Caco-2 (cell line): ENCODE results near the gene NUP62. TPM values are rescaled to one million over a fixed set of nuclear protein-coding genes. Genes with fewer than 3 reads are reported as not detected.

Experiments used
- BruUV-seq: library from RNA; stranded (reverse); fragments of 400-500 nt; replicated peaks from 2 replicates; lab custom pipeline; 2021; lab: Mats Ljungman, UMichigan
- CTCF ChIA-PET: fragments of 300-600 bp; sonication (Branson Sonifier 250); formaldehyde crosslinking; loops from one replicate; lab custom pipeline; 2022; ENCODE audit warnings: antibody characterized with exemption; lab: Charles Lee
- POLR2A ChIA-PET: fragments of 300-600 bp; sonication (Branson Sonifier 250); formaldehyde crosslinking; loops from one replicate; lab custom pipeline; 2022; ENCODE audit warnings: antibody characterized with exemption; lab: Charles Lee
- DNase-seq, 2 experiments: peaks; one replicate each; pipeline versions ENCODE4 v3.0.0 to v3.0.0-alpha.2; 2020 to 2022
- H3K27me3 ChIP-seq: replicated peaks from 2 replicates; pipeline ENCODE4 v1.6.0; 2011; ENCODE audit warnings: low read length; ENCODE audit not compliant: control insufficient read depth, insufficient read depth
- H3K36me3 ChIP-seq: 2 replicates; pipeline ENCODE4 v1.5.1; 2011; ENCODE audit warnings: low read length; ENCODE audit not compliant: control insufficient read depth, insufficient read depth
- H3K4me1 ChIP-seq: fragments of 250-450 bp; sonication (Bioruptor Pico); 2 replicates; pipeline ENCODE4 v1.5.1; 2020; ENCODE audit warnings: mild to moderate bottlenecking
- H3K4me3 ChIP-seq: 2 replicates; pipeline ENCODE4 v1.5.1; 2011; ENCODE audit warnings: low read depth, mild to moderate bottlenecking, control low read depth, low read length
- H3K9me3 ChIP-seq: fragments of 250-450 bp; sonication (Bioruptor Pico); 2 replicates; pipeline ENCODE4 v1.5.1; 2020; ENCODE audit warnings: mild to moderate bottlenecking, moderate library complexity
- H3K27ac Mint-ChIP-seq: one replicate; pipeline ENCODE4 v1.8.0; 2022; ENCODE audit warnings: mixed read lengths; ENCODE audit not compliant: unreplicated experiment
- H3K27me3 Mint-ChIP-seq: one replicate; pipeline ENCODE4 v1.8.0; 2022; ENCODE audit warnings: mixed read lengths; ENCODE audit not compliant: insufficient read depth, unreplicated experiment
- H3K36me3 Mint-ChIP-seq: one replicate; pipeline ENCODE4 v1.8.0; 2022; ENCODE audit warnings: mild to moderate bottlenecking, mixed read lengths; ENCODE audit not compliant: insufficient read depth, unreplicated experiment
- H3K4me1 Mint-ChIP-seq: one replicate; pipeline ENCODE4 v1.8.0; 2022; ENCODE audit warnings: low read depth, mixed read lengths; ENCODE audit not compliant: unreplicated experiment
- H3K4me3 Mint-ChIP-seq: one replicate; pipeline ENCODE4 v1.8.0; 2022; ENCODE audit warnings: mild to moderate bottlenecking, moderate library complexity, mixed read lengths; ENCODE audit not compliant: unreplicated experiment
- H3K9me3 Mint-ChIP-seq: one replicate; pipeline ENCODE4 v1.8.0; 2022; ENCODE audit warnings: mixed read lengths; ENCODE audit not compliant: unreplicated experiment
- intact Hi-C: fragments of 100-400 bp; cut with micrococcal nuclease; formaldehyde crosslinking; loops from one replicate; pipeline ENCODE4 v1.10.0; 2022; ENCODE audit not compliant: unreplicated experiment
- total RNA-seq: library from RNA; stranded (reverse); gene quantifications from 2 replicates; pipeline ENCODE4 v1.2.3, GENCODE V29; 2022
- TF ChIP-seq, protein P1 (sequence below), 2 experiments: fragments of 200-600 bp in 1 of 2; IDR thresholded peaks; 1 replicate in 1 of 2; 2 replicates in 1 of 2; pipeline versions ENCODE4 v1.5.1 to v1.8.0; 2011 to 2022; ENCODE audit warnings: antibody characterized with exemption in 1 of 2, control low read depth in 1 of 2, inconsistent platforms in 1 of 2, low read depth in 1 of 2, low read length in 1 of 2, mild to moderate bottlenecking in 1 of 2, moderate library complexity in 1 of 2; ENCODE audit not compliant: insufficient read depth in 1 of 2, severe bottlenecking in 1 of 2, unreplicated experiment in 1 of 2

NUP62 gene
- total RNA-seq, 1 experiment from 2014 or later: 116 TPM

- no peak overlapping the region for H3K4me3 ChIP-seq
- CTCF ChIA-PET: interaction anchor here (0.6 to 1.9 kb wide), 4 partner anchors 16 to 44 kb away, joined by 3 to 5 read pairs (median 4); partner anchors contain the start of genes ATF5 and NUP62
- Mint-ChIP-seq H3K4me3 (no peak overlapping the region), H3K27ac (peak overlapping the region; percentile 81), H3K9me3 (no peaks in the 10 kb centered on the region), H3K4me1 (peaks cover 36% of the 10 kb centered on the region), H3K36me3 (peaks cover 99% of the 10 kb centered on the region), H3K27me3 (no peaks in the 10 kb centered on the region)
- DNase-seq: peak; percentile 75 to 88
- TF ChIP-seq, protein P1, sequence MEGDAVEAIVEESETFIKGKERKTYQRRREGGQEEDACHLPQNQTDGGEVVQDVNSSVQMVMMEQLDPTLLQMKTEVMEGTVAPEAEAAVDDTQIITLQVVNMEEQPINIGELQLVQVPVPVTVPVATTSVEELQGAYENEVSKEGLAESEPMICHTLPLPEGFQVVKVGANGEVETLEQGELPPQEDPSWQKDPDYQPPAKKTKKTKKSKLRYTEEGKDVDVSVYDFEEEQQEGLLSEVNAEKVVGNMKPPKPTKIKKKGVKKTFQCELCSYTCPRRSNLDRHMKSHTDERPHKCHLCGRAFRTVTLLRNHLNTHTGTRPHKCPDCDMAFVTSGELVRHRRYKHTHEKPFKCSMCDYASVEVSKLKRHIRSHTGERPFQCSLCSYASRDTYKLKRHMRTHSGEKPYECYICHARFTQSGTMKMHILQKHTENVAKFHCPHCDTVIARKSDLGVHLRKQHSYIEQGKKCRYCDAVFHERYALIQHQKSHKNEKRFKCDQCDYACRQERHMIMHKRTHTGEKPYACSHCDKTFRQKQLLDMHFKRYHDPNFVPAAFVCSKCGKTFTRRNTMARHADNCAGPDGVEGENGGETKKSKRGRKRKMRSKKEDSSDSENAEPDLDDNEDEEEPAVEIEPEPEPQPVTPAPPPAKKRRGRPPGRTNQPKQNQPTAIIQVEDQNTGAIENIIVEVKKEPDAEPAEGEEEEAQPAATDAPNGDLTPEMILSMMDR (IDR thresholded peaks at IDR 0.05; ENCODE audit: insufficient read depth in 1 of 2, low read depth in 1 of 2, low read length in 1 of 2, severe bottlenecking in 1 of 2, unreplicated experiment in 1 of 2): peak in 1 of 2 experiments; percentile 24
- peaks cover 30% of the 10 kb centered on the region for H3K4me1 ChIP-seq
- 0 out of 2 replicates have a peak, but pooled peaks cover 3% of the 10 kb centered on the region for H3K9me3 ChIP-seq
- POLR2A ChIA-PET: interaction anchor here (0.6 kb wide), 1 partner anchor 199 kb away, joined by 5 read pairs; no protein-coding TSS in a partner anchor
- H3K36me3 ChIP-seq: peaks cover 18% of the 10 kb centered on the region
- BruUV-seq: no TSS peak
- intact Hi-C loops: no loop called here
- no peaks in the 10 kb centered on the region for H3K27me3 ChIP-seq
These were observed 16.2 kb downstream of the NUP62 start for GRCh38 chr19:49912965-49913685.

GRCh38 chr19:49911381-49912145 lies 17.7 kb downstream of the NUP62 start:
- Mint-ChIP-seq H3K9me3 (no peaks in the 10 kb centered on the region), H3K36me3 (peaks cover 99% of the 10 kb centered on the region), H3K27me3 (no peaks in the 10 kb centered on the region), H3K27ac (peak overlapping the region; percentile 6), H3K4me1 (peaks cover 36% of the 10 kb centered on the region), H3K4me3 (no peak overlapping the region)
- H3K4me3 ChIP-seq: no peak overlapping the region
- ChIA-PET POLR2A (interaction anchor here (0.6 kb wide), 2 partner anchors 114 to 216 kb away, joined by 3 to 4 read pairs; partner anchors contain the start of gene ZNF473), CTCF (interaction anchor here (0.6 kb wide), 1 partner anchor 109 kb away, joined by 3 read pairs; no protein-coding TSS in a partner anchor)
- no peaks in the 10 kb centered on the region for H3K27me3 ChIP-seq
- H3K9me3 ChIP-seq: 0 out of 2 replicates have a peak, but pooled peaks cover 3% of the 10 kb centered on the region
- intact Hi-C loops: no loop called here
- H3K36me3 ChIP-seq: peaks cover 17% of the 10 kb centered on the region
- TF ChIP-seq, protein P1 (IDR thresholded peaks at IDR 0.05; ENCODE audit: insufficient read depth in 1 of 2, low read depth in 1 of 2, low read length in 1 of 2, severe bottlenecking in 1 of 2, unreplicated experiment in 1 of 2): no peak
- BruUV-seq: no TSS peak
- DNase-seq: no peak
- H3K4me1 ChIP-seq: peaks cover 30% of the 10 kb centered on the region

- no peaks in the 10 kb centered on the region for H3K9me3 Mint-ChIP-seq
- POLR2A ChIA-PET: interaction anchor here (0.6 kb wide), 1 partner anchor 141 kb away, joined by 3 read pairs; no protein-coding TSS in a partner anchor
- H3K4me3 Mint-ChIP-seq: no peak overlapping the region
- CTCF ChIA-PET: no interaction called here
- no peak overlapping the region for H3K27ac Mint-ChIP-seq
- intact Hi-C loops: no loop called here
- H3K36me3 Mint-ChIP-seq: peaks cover 97% of the 10 kb centered on the region
- peaks cover 14% of the 10 kb centered on the region for H3K36me3 ChIP-seq
- no peaks in the 10 kb centered on the region for H3K27me3 ChIP-seq
- H3K4me1 ChIP-seq: peaks cover 30% of the 10 kb centered on the region
- no peak overlapping the region for H3K4me3 ChIP-seq
- peaks cover 30% of the 10 kb centered on the region for H3K4me1 Mint-ChIP-seq
- BruUV-seq: no TSS peak
- 0 out of 2 replicates have a peak, but pooled peaks cover under 1% of the 10 kb centered on the region for H3K9me3 ChIP-seq
- no peaks in the 10 kb centered on the region for H3K27me3 Mint-ChIP-seq
- DNase-seq: no peak
- TF ChIP-seq, protein P1 (IDR thresholded peaks at IDR 0.05; ENCODE audit: insufficient read depth in 1 of 2, low read depth in 1 of 2, low read length in 1 of 2, severe bottlenecking in 1 of 2, unreplicated experiment in 1 of 2): no peak
These were observed 19.1 kb downstream of the NUP62 start for GRCh38 chr19:49910179-49910578.
